KMS-11 (cell line): ENCODE data around the gene ZDHHC12.
A peak's percentile ranks its signal among the peaks of the same experiment; 100 is the strongest.

ENCODE experiments used
- H2AFZ ChIP-seq: fragments of 200-600 bp; sonication (generic); 2 replicates; pipeline ENCODE4 v1.6.1; 2016; ENCODE audit warnings: antibody characterized with exemption, mixed run types, low read depth
- H3K27ac ChIP-seq: fragments of 200-600 bp; sonication (generic); 2 replicates; pipeline ENCODE4 v1.6.1; 2016; ENCODE audit warnings: mild to moderate bottlenecking, mixed run types
- H3K27me3 ChIP-seq: fragments of 200-600 bp; sonication (generic); 2 replicates; pipeline ENCODE4 v1.6.1; 2017; ENCODE audit warnings: mild to moderate bottlenecking, low read depth, mixed run types, moderate library complexity; ENCODE audit not compliant: insufficient read depth
- H3K36me3 ChIP-seq: fragments of 200-600 bp; sonication (generic); 2 replicates; pipeline ENCODE4 v1.6.1; 2017; ENCODE audit warnings: mild to moderate bottlenecking, mixed run types; ENCODE audit not compliant: insufficient read depth
- H3K4me1 ChIP-seq: fragments of 200-600 bp; sonication (generic); 2 replicates; pipeline ENCODE4 v1.6.1; 2016; ENCODE audit warnings: mild to moderate bottlenecking, low read depth, mixed run types; ENCODE audit not compliant: poor library complexity, severe bottlenecking
- H3K4me2 ChIP-seq: fragments of 200-600 bp; sonication (generic); 2 replicates; pipeline ENCODE4 v1.7.0; 2016; ENCODE audit warnings: mild to moderate bottlenecking, mixed run types
- H3K4me3 ChIP-seq: fragments of 200-600 bp; sonication (generic); IDR thresholded peaks from 2 replicates; pipeline ENCODE4 v1.6.1; 2017; ENCODE audit warnings: low read depth, low read length, mixed read lengths; ENCODE audit not compliant: insufficient read depth
- H3K79me2 ChIP-seq: fragments of 200-600 bp; sonication (generic); 2 replicates; pipeline ENCODE4 v1.6.1; 2016; ENCODE audit warnings: low read depth, mixed run types; ENCODE audit not compliant: insufficient read depth
- H3K9ac ChIP-seq: fragments of 200-600 bp; sonication (generic); 2 replicates; pipeline ENCODE4 v1.6.1; 2016; ENCODE audit warnings: mild to moderate bottlenecking, mixed run types
- H4K20me1 ChIP-seq: fragments of 200-600 bp; sonication (generic); 2 replicates; pipeline ENCODE4 v1.6.1; 2016; ENCODE audit warnings: mild to moderate bottlenecking, mixed run types; ENCODE audit not compliant: insufficient read depth
- TF ChIP-seq, protein P1 (sequence below): fragments of 200-600 bp; sonication (generic); conservative IDR thresholded peaks from 2 replicates; pipeline ENCODE4 v1.6.1; 2017; ENCODE audit warnings: low read depth, mild to moderate bottlenecking, antibody characterized with exemption, low read length, moderate library complexity, mixed read lengths

ZDHHC12 gene, protein sequence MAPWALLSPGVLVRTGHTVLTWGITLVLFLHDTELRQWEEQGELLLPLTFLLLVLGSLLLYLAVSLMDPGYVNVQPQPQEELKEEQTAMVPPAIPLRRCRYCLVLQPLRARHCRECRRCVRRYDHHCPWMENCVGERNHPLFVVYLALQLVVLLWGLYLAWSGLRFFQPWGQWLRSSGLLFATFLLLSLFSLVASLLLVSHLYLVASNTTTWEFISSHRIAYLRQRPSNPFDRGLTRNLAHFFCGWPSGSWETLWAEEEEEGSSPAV

DNA sequence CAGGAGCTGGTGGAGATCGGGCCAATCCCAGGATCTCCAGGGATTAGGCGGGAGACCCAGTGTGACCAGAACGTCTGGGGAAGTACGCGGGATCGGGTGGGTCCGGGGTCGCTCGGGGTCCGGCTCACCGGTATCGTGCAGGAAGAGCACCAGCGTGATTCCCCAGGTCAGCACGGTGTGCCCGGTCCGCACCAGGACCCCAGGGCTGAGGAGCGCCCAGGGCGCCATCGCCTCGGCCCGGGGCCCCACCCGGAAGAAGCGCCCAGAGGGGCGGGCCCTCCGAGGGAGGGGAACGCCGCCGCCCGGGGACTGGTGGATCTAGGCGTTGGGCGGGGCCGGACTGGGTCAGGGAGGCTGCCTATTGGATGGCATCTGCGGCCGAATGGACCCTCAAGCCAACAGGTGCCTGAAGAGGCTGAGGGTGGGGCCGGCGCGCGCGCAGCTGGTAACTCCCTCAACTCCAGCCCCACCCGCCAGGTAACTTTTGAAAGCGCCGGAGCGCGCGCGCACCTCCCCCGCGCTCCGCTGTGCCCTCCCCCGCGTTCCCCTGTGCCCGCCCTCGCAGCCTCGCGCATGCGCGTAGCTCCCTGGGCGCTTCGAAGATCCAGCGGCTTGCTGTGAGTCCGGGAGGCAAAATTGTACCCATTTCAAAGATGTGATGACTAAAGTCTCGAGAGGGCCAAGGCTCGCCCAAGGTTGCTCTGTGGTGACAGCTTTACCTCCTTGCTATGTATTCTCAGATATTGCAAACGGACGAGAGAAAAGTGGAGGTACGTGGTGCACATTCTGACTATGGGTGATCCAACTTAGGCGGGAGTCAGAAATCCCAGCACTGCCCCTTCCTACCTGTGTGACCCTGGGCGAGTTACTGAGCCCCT lies at the start of gene ZDHHC12:
TSS of gene ZDHHC12 (minus strand) at position 262 of the 878 bp plus-strand sequence. CDS start at position 228, 34 bp downstream.
- H3K9ac ChIP-seq = peak within 1 kb of the TSS; percentile 70; the same call in 1 of the 2 replicates
- peaks cover 13% of the 10 kb centered on the region for H3K4me1 ChIP-seq
- TF ChIP-seq, protein P1, sequence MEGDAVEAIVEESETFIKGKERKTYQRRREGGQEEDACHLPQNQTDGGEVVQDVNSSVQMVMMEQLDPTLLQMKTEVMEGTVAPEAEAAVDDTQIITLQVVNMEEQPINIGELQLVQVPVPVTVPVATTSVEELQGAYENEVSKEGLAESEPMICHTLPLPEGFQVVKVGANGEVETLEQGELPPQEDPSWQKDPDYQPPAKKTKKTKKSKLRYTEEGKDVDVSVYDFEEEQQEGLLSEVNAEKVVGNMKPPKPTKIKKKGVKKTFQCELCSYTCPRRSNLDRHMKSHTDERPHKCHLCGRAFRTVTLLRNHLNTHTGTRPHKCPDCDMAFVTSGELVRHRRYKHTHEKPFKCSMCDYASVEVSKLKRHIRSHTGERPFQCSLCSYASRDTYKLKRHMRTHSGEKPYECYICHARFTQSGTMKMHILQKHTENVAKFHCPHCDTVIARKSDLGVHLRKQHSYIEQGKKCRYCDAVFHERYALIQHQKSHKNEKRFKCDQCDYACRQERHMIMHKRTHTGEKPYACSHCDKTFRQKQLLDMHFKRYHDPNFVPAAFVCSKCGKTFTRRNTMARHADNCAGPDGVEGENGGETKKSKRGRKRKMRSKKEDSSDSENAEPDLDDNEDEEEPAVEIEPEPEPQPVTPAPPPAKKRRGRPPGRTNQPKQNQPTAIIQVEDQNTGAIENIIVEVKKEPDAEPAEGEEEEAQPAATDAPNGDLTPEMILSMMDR = no peak
- H3K27ac ChIP-seq = no peak within 1 kb of the TSS
- no peaks in the 10 kb centered on the region for H4K20me1 ChIP-seq
- no peak within 1 kb of the TSS for H3K4me3 ChIP-seq
- H3K36me3 ChIP-seq = no peaks in the 10 kb centered on the region
- peak within 1 kb of the TSS; percentile 89 for H2AFZ ChIP-seq
- H3K27me3 ChIP-seq = no peaks in the 10 kb centered on the region
- H3K79me2 ChIP-seq = no peaks in the 10 kb centered on the region
- peak within 1 kb of the TSS; percentile 99 for H3K4me2 ChIP-seq

DNA sequence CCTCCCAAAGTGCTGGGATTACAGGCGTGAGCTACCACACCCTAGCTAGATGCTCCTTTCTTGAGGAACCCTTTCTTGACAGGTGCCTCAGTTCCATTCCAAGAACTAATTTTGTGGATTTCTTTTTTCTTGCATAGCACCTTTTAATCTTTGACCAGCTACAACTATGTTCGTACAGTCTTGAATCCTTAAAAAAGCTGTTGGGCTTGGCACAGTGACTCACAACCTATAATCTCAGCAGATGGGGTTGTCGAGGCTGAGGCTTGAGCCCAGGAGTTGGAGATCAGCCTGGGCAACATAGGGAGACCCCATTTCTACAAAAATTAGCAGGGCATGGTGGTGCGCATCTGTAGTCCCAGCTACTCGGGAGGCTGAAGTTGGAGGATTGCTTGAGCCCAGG lies 49.1 kb upstream of the ZDHHC12 start:
- Histone ChIP-seq H3K9ac (no peak overlapping the region), H3K36me3 (no peaks in the 10 kb centered on the region), H3K4me1 (peaks cover 11% of the 10 kb centered on the region), H3K27ac (no peak overlapping the region), H3K4me3 (no peak overlapping the region), H3K4me2 (no peak overlapping the region), H4K20me1 (no peaks in the 10 kb centered on the region), H2AFZ (peak overlapping the region; percentile 99; the same call in 1 of the 2 replicates), H3K79me2 (no peaks in the 10 kb centered on the region), H3K27me3 (no peaks in the 10 kb centered on the region)
- TF ChIP-seq, protein P1 = no peak

DNA sequence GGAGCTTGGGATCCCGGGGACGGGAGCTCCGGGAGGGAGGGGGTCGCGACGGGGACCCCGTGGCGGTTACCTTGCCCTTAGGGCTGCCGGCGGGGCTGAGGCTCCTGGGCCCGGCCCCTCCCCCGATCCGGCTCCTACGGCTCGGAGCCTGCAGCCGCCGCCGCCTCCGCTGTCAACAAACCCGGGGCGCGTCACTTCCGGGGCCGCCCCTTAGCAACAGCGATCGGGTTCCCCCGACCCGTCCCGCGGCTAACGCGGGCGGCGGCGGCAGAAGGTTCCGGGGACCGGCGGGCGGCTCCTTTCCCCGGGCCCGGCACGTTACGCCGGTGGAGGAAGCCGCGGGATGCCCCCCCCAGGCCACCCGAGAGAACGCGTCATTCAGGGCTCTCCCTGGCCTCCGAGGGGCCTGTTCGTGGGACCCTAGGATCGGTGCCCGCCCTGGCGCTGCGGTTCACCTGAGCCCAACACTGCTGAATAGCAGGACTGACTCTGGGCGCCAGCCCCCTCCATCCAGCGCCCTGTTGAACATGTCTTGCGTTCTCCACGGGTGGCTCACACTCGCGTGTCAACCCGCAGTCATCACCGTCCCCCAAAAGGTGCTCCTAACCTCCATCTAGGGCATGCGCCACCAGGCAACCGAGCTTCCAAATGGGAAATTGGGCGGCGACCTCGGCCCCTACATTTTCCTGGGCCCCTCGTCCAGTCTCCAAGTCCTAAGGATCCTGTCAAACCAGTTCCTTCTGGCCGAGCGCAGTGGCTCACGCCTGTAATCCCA lies 48.0 kb upstream of the ZDHHC12 start, which contains the start of gene ZER1:
TSS of gene ZER1 (minus strand) at position 183 of the 775 bp plus-strand sequence. CDS start 16,362 bp downstream, outside the sequence.
- Histone ChIP-seq H3K36me3 (no peaks in the 10 kb centered on the region), H3K4me1 (peaks cover 11% of the 10 kb centered on the region), H3K27me3 (no peaks in the 10 kb centered on the region), H3K27ac (peak within 1 kb of the TSS; percentile 66), H3K79me2 (no peaks in the 10 kb centered on the region), H3K4me2 (peak within 1 kb of the TSS; percentile 90), H3K9ac (peak within 1 kb of the TSS; percentile 37; the same call in 1 of the 2 replicates), H4K20me1 (no peaks in the 10 kb centered on the region), H3K4me3 (no peak within 1 kb of the TSS), H2AFZ (peak within 1 kb of the TSS; percentile 99)
- TF ChIP-seq, protein P1 = no peak

DNA sequence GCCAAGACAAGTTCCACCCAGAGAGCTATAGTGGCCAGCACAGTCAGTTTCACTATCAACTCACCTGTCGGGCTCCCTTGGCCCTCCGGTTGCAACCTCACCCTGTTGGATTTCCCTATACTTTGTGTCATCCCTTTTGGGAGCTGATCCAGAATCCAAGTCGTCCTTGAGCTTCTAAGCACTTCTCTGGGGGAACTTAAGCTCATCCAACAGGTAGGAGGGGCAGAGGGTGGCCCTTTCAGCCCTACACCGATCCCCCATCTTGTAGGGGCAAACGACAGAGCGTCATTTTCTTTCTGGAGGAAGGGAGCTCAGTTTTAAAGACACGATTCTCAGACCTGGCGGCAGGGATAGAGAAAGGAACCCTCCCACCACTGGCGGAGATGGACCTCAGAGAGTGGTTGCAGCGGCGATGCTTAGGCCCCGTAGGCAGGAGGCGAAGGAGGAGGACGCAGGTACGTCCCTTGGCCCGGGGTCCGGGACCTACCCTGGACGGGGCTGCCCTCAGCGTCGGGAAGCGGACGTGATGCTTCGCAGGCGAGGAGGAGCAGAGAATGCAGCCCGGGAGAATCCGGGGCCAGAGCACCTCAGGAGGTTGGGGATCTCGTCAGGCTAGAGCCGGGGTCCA lies 47.3 kb upstream of the ZDHHC12 start:
- H3K27ac ChIP-seq = peak overlapping the region; percentile 18; the same call in 1 of the 2 replicates
- no peaks in the 10 kb centered on the region for H3K36me3 ChIP-seq
- peaks cover 11% of the 10 kb centered on the region for H3K4me1 ChIP-seq
- H3K27me3 ChIP-seq = no peaks in the 10 kb centered on the region
- H3K4me3 ChIP-seq = no peak overlapping the region
- no peaks in the 10 kb centered on the region for H4K20me1 ChIP-seq
- H3K79me2 ChIP-seq = no peaks in the 10 kb centered on the region
- peak overlapping the region; percentile 90 for H3K4me2 ChIP-seq
- peak overlapping the region; percentile 99 for H2AFZ ChIP-seq
- H3K9ac ChIP-seq = peak overlapping the region; percentile 37; the same call in 1 of the 2 replicates
- TF ChIP-seq, protein P1 = no peak
